HL-60 (cell line): ENCODE data around the gene MAB21L3.

Experiments
- DNase-seq, 2 experiments: peaks; one replicate each; pipeline ENCODE4 v3.0.0-alpha.2; 2010 to 2020; ENCODE audit warnings: low read depth in 1 of 2, low spot score in 1 of 2
- H3K27ac ChIP-seq: fragments of 250-450 bp; sonication (Bioruptor Pico); replicated peaks from 2 replicates; pipeline ENCODE4 v1.5.1; 2020; ENCODE audit warnings: mild to moderate bottlenecking, moderate library complexity
- H3K27me3 ChIP-seq: fragments of 250-450 bp; sonication (Bioruptor Pico); 2 replicates; pipeline ENCODE4 v1.5.1; 2021; ENCODE audit warnings: mild to moderate bottlenecking, moderate library complexity; ENCODE audit not compliant: insufficient read depth, poor library complexity, severe bottlenecking
- H3K4me3 ChIP-seq: replicated peaks from 2 replicates; pipeline ENCODE4 v1.5.1; 2011; ENCODE audit warnings: mild to moderate bottlenecking, control low read depth, low read length; ENCODE audit not compliant: insufficient read depth
- CTCF ChIP-seq: IDR thresholded peaks from one replicate; pipeline ENCODE4 v1.5.1; 2011; ENCODE audit warnings: low read length, control low read depth, inconsistent platforms; ENCODE audit not compliant: insufficient read depth
- GABPA ChIP-seq: IDR thresholded peaks from 2 replicates; pipeline ENCODE4 v1.6.1; 2012; ENCODE audit warnings: low read depth
- POLR2AphosphoS5 ChIP-seq: IDR thresholded peaks from 2 replicates; pipeline ENCODE4 v1.6.1; 2012; ENCODE audit warnings: low read depth
- REST ChIP-seq: IDR thresholded peaks from 2 replicates; pipeline ENCODE4 v1.6.1; 2012; ENCODE audit warnings: low read depth; ENCODE audit not compliant: insufficient replicate concordance
- SPI1 ChIP-seq: IDR thresholded peaks from 2 replicates; pipeline ENCODE4 v1.6.1; 2012; ENCODE audit warnings: low read depth, mild to moderate bottlenecking, borderline replicate concordance

The MAB21L3 gene

GRCh38 chr1:116152950-116153691, 41.9 kb downstream of the MAB21L3 start:
- DNase-seq = no peak
- Histone ChIP-seq H3K27me3 (no peaks in the 10 kb centered on the region), H3K4me3 (no peak overlapping the region), H3K27ac (no peak overlapping the region)
- TF ChIP-seq POLR2AphosphoS5 (no peak), CTCF (no peak), GABPA (no peak), REST (no peak), SPI1 (no peak)

GRCh38 chr1:116153692-116154031, 42.5 kb downstream of the MAB21L3 start:
- no peak for DNase-seq
- Histone ChIP-seq H3K4me3 (no peak overlapping the region), H3K27me3 (no peaks in the 10 kb centered on the region), H3K27ac (no peak overlapping the region)
- TF ChIP-seq REST (no peak), POLR2AphosphoS5 (no peak), SPI1 (no peak), CTCF (no peak), GABPA (no peak)

GRCh38 chr1:116154536-116154935, 43.3 kb downstream of the MAB21L3 start:
- DNase-seq = no peak
- Histone ChIP-seq H3K27ac (no peak overlapping the region), H3K27me3 (no peaks in the 10 kb centered on the region), H3K4me3 (no peak overlapping the region)
- TF ChIP-seq GABPA = no peak
- TF ChIP-seq REST = no peak
- TF ChIP-seq POLR2AphosphoS5 = no peak
- no peak for TF ChIP-seq SPI1
- no peak for TF ChIP-seq CTCF
